Measurements from ENCODE around the gene DDB1. TPM values are rescaled to one million over a fixed set of nuclear protein-coding genes. Genes with fewer than 3 reads are reported as not detected.

DDB1 gene
- total RNA-seq, 1 experiment from 2014 or later = 302 TPM

- intact Hi-C loops (cut with micrococcal nuclease; ENCODE audit: unreplicated experiment) = loop anchor here (10.0 kb wide), 2 partner anchors 85 to 175 kb away; no protein-coding TSS in a partner anchor
- Histone ChIP-seq H2AFZ (no peak overlapping the region), H3K79me2 (ENCODE audit: low read depth) (no peaks in the 10 kb centered on the region), H3K4me2 (no peak overlapping the region), H3F3A (ENCODE audit: insufficient read depth, low read depth) (peaks cover 15% of the 10 kb centered on the region), H3K27me3 (ENCODE audit: insufficient read depth, low read depth) (no peaks in the 10 kb centered on the region), H4K20me1 (ENCODE audit: insufficient read depth) (no peaks in the 10 kb centered on the region), H3K4me3 (no peak overlapping the region), H3K9me3 (ENCODE audit: insufficient read depth, low read depth) (no peaks in the 10 kb centered on the region), H3K4me1 (replicated peaks; ENCODE audit: insufficient read depth) (peaks cover 8% of the 10 kb centered on the region), H3K9me2 (ENCODE audit: insufficient read depth) (no peaks in the 10 kb centered on the region), H3K27ac (no peak overlapping the region), H3K36me3 (ENCODE audit: low read depth) (no peaks in the 10 kb centered on the region)
- CTCF ChIA-PET = no interaction called here
- BruUV-seq (replicated peaks) = no TSS peak
- POLR2A ChIA-PET (ENCODE audit: unreplicated experiment) = no interaction called here
- TF ChIP-seq EZH2 (IDR thresholded peaks at IDR 0.05; ENCODE audit: low read depth) (no peak), CTCF (conservative IDR thresholded peaks at IDR 0.05) (no peak)
- DNase-seq = no peak
Measured at GRCh38 chr11:61339490-61339878, 6.6 kb upstream of the DDB1 start.

DNA sequence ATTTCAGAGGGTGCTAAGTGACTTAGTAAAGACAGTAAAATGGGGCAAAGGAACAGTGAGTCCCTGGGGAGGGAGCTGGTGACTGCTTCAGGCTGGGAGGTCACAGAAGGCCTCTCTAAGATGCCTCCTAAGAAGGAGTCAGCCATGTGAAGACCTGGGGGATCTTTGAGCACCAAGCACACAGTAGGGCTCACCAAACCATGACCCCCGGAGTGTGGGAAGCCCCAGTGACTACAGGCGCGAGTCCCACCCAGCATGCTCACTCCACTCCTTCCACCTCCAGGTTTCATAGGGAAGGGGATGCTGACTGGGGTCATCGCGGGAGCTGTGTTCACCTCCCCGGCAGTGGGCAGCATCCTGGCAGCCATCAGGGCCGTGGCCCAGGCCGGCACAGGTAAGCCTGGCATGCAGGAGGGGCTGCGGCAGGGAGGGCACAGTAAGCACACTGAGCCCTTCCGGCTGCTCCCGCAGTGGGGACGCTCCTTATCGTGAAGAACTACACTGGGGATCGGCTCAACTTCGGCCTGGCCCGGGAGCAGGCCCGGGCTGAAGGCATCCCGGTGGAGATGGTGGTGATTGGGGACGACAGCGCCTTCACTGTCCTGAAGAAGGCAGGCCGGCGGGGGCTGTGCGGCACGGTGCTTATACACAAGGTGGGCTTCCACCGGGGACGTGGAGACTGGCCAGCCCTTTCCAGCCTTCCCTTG lies 6.0 kb upstream of the DDB1 start:
- Histone ChIP-seq H3K36me3 (ENCODE audit: low read depth) (no peaks in the 10 kb centered on the region), H3K27me3 (ENCODE audit: insufficient read depth, low read depth) (no peaks in the 10 kb centered on the region), H3K27ac (no peak overlapping the region), H4K20me1 (ENCODE audit: insufficient read depth) (no peaks in the 10 kb centered on the region), H3K4me2 (no peak overlapping the region), H2AFZ (no peak overlapping the region), H3K4me1 (replicated peaks; ENCODE audit: insufficient read depth) (peaks cover 13% of the 10 kb centered on the region), H3F3A (ENCODE audit: insufficient read depth, low read depth) (peaks cover 19% of the 10 kb centered on the region), H3K4me3 (no peak overlapping the region), H3K9me2 (ENCODE audit: insufficient read depth) (no peaks in the 10 kb centered on the region), H3K79me2 (ENCODE audit: low read depth) (peaks cover 2% of the 10 kb centered on the region), H3K9me3 (ENCODE audit: insufficient read depth, low read depth) (no peaks in the 10 kb centered on the region)
- intact Hi-C loops (cut with micrococcal nuclease; ENCODE audit: unreplicated experiment) = loop anchor here (10.0 kb wide), 2 partner anchors 84 to 176 kb away; no protein-coding TSS in a partner anchor
- no peak for DNase-seq
- POLR2A ChIA-PET (ENCODE audit: unreplicated experiment) = no interaction called here
- no TSS peak for BruUV-seq (replicated peaks)
- TF ChIP-seq EZH2 (IDR thresholded peaks at IDR 0.05; ENCODE audit: low read depth) = no peak
- no peak for TF ChIP-seq CTCF (conservative IDR thresholded peaks at IDR 0.05)
- CTCF ChIA-PET = no interaction called here

DNA sequence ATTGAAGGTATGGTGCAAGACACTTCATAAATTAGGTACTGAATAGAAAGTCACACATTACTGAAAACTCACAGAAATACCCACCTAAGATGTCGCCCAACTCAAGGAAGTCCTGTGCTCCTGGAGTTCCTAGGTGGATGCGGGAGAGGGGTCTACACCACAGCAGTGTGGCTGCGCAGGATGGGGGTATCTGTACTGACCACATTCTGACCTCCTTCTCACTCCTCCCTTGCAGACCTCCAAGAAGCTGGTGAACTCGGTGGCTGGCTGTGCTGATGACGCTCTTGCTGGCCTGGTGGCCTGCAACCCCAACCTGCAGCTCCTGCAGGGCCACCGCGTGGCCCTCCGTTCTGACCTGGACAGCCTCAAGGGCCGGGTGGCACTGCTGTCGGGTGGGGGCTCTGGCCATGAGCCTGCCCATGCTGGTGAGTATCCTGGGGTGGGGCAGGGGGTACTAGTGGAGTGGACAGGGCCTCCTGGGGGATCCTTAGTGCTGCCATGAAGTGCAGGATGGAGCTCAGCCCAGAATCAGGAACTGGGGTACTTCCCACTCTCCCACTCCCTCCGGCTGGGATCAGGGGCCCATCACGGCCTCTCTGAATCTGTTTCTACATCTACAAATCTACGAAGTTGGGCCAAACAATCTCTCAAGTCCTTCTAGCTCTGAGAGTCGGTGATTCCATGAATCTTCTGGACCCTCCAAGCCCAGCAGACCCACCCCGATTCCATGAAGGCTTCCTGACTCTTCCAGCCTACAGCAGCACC lies 5.0 kb upstream of the DDB1 start:
- CTCF ChIA-PET = interaction anchor here (0.6 to 2.3 kb wide), 2 partner anchors 24 to 1878 kb away, joined by 5 to 31 read pairs; partner anchors contain the start of genes CYB561A3 and TMEM138
- Histone ChIP-seq H3K79me2 (ENCODE audit: low read depth) (peaks cover 8% of the 10 kb centered on the region), H3K4me1 (replicated peaks; ENCODE audit: insufficient read depth) (peaks cover 17% of the 10 kb centered on the region), H3K9me3 (ENCODE audit: insufficient read depth, low read depth) (no peaks in the 10 kb centered on the region), H3K9me2 (ENCODE audit: insufficient read depth) (no peaks in the 10 kb centered on the region), H4K20me1 (ENCODE audit: insufficient read depth) (no peaks in the 10 kb centered on the region), H3K36me3 (ENCODE audit: low read depth) (no peaks in the 10 kb centered on the region), H3K27me3 (ENCODE audit: insufficient read depth, low read depth) (no peaks in the 10 kb centered on the region), H3K4me2 (no peak overlapping the region), H2AFZ (no peak overlapping the region), H3F3A (ENCODE audit: insufficient read depth, low read depth) (peaks cover 26% of the 10 kb centered on the region), H3K27ac (no peak overlapping the region), H3K4me3 (no peak overlapping the region)
- POLR2A ChIA-PET (ENCODE audit: unreplicated experiment) = interaction anchor here (0.6 kb wide), 2 partner anchors 22 to 35 kb away, joined by 4 to 8 read pairs; no protein-coding TSS in a partner anchor
- TF ChIP-seq CTCF (conservative IDR thresholded peaks at IDR 0.05) (no peak), EZH2 (IDR thresholded peaks at IDR 0.05; ENCODE audit: low read depth) (no peak)
- no TSS peak for BruUV-seq (replicated peaks)
- intact Hi-C loops (cut with micrococcal nuclease; ENCODE audit: unreplicated experiment) = loop anchor here (10.0 kb wide), 2 partner anchors 83 to 177 kb away; no protein-coding TSS in a partner anchor
- no peak for DNase-seq

Data from PC-9 (cell line).